GM19351 (cell line): ENCODE data around the gene FAM169A.
"Not testable (repeated sequence)": the region's sequence is repeated elsewhere in the genome, so short reads cannot be mapped to it uniquely, and the experiment has no call there.

ENCODE experiments used
- ATAC-seq: cut with Tn5 transposase; IDR thresholded peaks from one replicate; pipeline ENCODE4 v1.9.1; 2021; ENCODE audit warnings: mild to moderate bottlenecking, moderate library complexity; ENCODE audit not compliant: unreplicated experiment

Gene FAM169A

DNA sequence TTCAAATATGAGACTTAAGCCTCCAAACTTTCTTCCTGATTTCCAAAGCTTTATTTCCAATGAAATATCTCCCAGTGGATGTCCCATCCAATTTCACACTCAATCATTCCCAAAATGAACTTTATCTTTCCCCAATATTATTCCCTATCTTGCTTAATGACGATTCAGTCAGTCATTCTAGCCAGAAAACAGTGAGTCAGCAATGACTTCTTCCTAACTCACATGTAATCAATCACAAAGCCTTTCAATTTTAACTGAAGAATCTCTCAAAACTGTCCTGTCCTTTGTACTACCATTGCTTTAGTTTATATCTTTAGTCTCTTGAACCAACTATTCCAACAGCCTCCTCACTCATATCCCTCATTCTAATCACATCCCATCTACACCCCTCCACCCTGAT lies 64.2 kb downstream of the FAM169A start:
- ATAC-seq = no peak

DNA sequence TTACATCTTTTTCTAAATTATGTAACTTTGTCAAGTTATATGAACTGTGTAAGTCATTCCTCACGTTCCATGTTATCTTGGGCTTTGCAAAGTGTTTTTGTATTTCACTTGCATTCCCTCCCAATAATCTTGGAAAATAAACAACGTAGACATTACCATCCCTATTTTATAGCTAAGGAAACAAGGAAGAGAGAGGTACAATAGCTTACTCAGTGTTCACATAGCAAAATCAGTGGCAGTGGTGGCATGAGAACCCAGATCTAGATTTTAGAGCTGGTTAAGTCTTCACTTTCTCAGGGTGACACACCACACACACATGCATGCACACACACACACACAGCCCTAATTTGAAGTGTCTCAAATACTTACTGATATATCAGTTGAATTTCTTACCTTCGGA lies 65.0 kb downstream of the FAM169A start:
- no peak for ATAC-seq

DNA sequence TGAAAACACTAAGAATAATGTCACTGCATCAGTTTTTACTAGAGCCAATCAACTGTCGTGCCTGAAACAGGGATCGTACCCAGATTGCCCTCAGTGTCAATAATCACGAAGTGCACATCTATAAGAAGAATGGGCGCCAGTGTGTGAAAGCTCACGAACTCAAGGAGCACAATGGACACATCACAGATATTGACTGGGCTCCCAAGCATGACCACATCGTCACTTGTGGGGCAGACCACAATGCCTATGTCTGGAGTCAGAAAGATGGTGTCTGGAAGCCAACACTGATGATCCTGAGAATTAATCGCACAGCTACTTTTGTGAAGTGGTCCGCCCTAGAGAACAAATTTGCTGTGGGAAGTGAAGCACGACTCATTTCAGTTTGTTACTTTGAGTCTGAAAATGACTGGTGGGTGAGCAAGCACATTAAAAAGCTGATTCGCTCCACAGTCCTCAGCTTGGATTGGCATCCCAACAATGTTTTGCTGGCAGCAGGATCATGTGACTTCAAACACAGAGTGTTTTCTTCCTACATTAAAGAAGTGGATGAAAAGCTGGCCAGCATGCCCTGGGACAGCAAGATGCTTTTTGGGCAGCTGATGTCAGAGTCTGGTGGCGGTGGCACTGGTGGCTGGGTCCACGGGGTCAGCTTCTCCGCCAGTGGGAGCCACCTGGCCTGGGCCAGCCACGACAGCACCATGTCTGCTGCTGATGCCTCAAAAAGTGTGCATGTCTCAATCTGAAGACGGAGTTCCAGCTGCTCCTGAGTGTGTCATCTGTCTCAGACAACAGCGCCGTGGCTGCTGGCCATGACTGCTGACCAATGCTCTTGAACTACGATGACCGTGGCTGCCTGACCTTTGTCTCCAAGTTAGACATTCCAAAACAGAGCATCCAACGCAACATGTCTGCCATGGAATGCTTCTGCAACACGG lies 66.9 kb downstream of the FAM169A start:
- ATAC-seq = no peak

DNA sequence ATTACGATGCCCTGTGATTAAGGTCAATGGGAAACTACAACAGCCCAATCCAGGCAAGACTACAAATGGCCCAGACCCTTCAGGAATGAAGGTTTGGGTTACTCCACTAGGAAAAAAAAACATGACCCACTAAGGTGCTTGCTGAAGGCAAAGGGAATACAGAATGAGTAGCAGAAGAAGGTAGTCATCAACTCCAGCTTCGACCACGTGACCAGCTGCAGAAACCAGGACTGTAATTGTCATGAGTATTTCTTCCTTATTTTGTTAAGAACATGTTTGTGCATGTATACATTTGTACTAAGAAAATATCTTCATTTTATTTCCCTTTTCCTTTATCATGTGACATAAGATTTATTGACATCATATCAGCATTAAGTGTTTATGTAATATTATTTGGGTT lies 74.5 kb downstream of the FAM169A start:
- ATAC-seq = not testable (repeated sequence)

DNA sequence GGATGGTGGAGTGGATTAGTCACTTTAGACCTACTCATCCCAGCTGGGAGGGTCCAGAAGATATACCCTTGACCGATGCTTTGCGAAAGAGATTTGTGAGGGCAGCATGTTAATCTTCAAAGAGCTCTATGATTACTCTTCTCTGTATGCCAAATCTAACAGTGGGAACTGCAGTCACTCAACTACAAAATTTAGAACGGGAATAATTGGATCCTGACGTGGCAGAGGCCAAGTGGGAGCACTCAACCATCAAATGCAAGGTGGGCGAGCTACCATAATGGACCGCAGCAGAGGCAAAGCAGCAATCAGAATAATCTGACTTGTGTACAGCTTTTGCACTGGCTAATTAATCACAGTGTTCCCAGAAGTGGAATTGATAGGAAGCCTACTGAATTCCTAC lies 78.8 kb downstream of the FAM169A start:
- ATAC-seq = no peak

DNA sequence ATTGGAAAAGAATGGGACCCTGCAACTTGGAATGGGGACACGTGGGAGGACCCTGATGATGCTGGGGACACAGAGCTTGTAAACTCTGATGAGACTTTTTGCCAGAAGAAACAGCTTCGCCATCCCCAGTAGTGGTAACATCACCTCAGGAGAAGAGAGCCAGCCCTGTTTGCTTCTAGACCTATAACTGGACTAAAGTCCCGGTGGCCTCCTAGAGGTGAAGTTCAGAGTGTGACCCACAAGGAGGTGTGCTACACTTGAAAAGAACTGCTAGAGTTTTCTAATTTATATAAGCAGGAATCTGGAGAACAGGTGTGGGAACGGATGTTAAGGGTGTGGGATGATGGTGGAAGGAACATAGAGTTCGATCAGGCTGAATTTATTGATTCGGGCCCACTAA lies 79.3 kb downstream of the FAM169A start:
- ATAC-seq = no peak

DNA sequence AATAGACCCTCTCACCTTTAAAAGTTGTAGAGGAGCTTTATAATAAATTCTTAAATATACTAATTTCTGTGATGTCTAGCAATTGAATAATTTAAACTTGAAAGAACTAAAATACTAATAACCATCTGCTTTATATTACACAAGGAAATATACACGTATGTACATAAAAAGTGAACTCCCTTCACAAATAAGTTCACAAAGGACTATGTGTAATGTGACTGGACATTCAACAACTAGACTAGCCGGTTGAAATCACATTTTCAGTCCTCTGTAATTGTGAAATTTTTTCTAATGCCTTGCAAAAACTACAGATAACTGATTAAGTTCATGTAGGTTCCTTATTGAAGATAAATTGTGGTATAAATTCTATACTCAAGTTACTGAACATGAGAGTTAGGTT lies 87.6 kb downstream of the FAM169A start:
- no peak for ATAC-seq

DNA sequence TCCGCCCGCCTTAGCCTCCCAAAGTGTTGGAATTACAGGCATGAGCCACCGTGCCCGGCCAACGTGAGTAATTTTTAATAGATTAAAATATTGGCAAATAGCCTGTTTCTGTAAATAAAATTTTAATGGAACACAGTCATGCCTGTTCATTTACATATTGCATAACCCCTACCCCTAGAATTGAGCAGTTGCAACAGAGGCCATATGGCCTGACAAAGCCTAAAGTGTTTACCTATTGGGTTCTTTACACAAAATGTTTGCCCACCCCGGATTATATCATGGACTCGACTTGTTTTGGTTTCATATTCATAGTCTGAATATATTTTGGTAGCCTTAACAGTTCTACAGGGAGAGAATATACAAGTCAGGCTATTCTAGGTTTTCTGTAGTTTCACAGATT lies 93.8 kb downstream of the FAM169A start:
- no peak for ATAC-seq

DNA sequence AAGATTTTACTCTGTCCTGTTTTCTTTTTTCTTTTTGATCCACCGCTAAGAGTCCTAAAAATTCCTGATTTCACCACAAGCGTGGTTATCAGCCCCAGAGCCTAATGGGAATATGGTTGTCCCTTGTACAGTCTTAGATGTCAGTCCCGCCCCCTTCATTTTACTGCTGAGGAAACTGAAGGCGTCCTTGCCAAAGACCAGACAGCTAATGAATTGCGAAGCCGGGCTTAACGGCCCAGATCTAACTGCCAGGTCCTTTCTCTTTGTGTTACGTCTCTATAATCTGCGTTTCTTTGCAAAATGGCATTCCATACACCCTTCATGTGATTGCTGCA lies 98.6 kb downstream of the FAM169A start:
- peak; percentile 17 for ATAC-seq

DNA sequence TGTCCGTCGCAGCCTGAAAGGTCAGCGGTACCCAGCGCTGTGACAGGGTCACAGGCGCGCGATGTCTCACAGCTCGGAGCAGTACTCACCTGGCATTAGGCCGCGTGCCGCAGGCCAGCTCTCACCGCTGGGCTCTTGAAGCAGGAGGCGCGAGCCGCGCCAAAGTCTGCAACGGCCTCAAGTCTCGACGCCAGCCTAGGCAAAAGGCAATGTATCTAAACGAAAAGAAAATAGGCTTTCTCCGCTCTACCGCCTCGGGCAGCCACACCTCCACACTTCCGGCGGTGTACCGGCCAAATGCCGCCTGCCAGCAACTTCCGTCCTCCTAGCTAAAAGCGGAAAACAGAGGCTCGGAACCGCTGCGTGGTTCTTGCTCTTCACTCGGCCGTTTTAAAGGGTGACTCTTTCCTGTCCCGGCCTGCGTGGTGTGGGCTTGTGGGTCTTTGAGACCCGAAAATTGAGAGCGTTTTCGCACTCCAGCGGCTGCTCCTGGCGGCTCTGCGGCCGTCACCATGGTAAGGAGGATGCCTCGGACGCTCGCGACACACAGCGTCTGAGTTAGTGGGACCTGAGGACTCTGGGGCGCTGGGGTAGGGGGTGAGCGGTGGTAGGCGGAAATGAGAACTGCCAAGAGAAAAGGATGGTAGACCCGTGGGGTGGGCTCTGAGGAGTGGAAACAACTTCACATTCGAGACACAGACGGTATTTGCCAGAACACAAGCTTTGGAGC lies 99.2 kb downstream of the FAM169A start, which contains the start of the genes GFM2 and NSA2:
TSS of gene GFM2 (minus strand) at position 269 of the 730 bp plus-strand sequence. CDS start 3,375 bp downstream, outside the sequence.
TSS of gene NSA2 (plus strand) at position 401 of the 730 bp plus-strand sequence. CDS start at position 513, 112 bp downstream.
- peak; percentile 84 for ATAC-seq

DNA sequence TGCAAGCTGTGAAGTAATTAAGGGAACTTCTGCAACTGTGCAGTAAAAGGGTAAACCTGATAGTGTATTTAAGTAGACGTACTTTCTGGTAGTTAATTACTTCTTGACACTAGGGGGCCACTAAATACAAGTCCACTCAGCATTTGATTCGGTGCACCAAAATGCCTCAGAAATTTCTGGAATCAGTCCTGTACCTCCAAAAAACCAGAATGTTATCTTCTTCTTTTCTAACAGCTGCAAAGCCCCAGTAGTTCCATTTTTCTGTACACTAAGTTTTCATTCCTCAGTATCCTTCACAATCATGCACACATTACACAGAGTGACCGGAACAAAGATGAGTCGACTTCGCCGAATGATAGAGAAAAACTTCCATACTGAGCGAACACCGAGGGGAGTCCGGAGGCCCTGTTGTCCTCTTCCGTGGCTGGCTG lies 99.8 kb downstream of the FAM169A start:
- ATAC-seq = peak; percentile 34

DNA sequence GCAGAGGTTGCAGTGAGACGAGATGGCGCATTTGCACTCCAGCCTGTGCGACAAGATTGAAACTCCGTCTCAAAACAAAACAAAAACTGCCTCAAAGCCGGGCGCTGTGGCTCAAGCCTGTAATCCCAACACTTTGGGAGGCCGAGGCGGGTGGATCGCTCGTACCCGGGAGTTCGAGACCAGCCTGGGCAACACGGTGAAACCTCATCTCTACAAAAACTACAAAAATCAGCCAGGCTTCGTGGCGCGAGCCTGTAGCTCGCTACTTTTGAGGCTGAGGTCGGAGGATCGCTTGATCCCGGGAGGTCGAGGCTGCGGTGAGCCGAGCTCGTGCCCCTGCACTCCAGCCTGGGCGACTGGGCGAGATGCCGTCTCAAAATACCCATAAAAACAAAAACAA lies 100.3 kb downstream of the FAM169A start:
- no peak for ATAC-seq

DNA sequence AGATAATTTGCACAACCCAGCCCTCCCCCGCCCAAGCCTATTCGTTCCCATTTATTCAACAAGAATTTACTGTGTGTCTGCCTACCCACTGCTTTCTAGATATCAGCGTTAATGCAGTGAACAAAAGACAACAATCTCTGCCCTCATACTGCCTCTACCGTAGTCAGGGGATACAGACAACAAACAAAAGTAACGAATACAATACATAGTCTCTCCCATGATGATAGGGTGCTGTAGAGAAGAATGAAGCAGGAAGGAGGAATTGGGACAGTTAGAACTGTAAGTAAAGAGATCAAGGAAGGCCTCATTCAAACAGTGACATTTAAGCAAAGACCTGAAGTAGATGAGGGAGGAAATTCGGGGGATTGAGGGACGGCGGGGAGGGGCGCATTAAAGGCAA lies 101.0 kb downstream of the FAM169A start:
- ATAC-seq = no peak

DNA sequence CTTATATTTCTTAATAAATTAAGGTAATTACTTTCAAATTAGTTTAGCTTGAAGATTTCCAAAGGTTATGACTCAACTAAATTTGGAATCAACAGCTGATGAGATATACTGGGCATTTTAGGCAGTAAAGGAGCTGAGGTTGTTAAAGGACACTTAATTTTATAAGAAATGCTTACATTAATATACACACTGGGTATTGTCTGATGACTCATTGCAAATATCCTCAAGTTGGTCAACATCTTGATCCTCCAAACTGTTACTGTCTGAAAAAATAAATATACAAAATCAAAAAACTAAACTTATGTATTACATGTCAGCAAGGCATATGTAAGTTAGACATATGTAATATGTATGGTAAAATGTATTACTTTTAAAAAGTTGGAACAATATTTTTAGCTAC lies 102.7 kb downstream of the FAM169A start:
- ATAC-seq = no peak

DNA sequence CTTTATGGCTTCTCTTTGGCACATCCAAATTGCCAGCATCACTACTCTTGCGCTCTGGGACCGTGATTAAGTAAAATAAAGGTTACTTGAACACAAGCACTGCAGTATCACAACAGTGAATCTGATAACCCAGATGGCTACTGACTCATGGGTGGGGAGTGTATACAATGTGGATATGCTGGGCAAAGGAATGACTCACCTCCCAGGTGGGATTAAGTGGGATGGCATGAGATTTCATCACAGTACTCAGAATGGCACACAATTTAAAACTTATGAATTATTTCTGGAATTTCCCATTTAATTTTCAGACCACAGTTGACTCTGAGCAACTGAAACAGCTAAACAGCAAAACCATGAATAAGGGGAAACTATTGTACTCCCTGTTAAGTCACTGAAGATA lies 103.6 kb downstream of the FAM169A start:
- ATAC-seq = no peak

DNA sequence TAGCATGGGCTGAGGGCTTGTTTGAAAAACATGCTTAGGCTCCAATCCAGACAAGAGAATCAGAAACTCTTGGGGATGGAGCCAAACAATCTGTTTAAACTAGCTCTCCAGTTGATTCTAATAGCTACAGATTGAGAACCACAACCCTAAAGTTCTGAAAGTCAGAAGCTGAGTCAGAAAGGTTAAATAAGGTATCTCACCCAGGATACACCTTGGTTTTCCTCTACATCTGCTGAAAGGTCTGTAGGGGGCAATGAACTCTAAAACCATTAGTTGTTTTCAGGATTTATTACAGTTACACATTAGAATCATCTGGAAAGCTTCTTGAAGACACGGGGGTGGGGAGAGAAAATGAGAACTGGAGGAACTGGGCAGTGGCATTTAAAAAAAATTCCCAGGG lies 104.9 kb downstream of the FAM169A start:
- no peak for ATAC-seq

DNA sequence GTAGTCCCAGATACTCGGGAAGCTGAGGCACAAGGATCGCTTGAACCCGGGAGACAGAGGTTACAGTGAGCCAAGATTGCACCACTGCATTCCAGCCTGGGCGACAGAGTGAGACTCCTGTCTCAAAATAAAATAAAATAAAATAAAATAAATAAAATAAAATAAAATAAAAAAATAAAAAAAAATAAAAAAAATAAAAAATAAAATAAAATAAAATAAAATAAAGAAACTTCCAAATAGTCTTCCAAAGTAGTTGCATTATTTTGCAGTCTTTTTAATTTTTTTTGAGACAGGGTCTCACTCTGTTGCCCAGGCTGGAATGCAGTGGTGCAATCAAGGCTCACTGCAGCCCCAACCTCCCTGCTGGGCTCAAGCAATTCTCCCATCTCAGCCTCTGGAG lies 117.4 kb downstream of the FAM169A start:
- ATAC-seq = not testable (repeated sequence)

DNA sequence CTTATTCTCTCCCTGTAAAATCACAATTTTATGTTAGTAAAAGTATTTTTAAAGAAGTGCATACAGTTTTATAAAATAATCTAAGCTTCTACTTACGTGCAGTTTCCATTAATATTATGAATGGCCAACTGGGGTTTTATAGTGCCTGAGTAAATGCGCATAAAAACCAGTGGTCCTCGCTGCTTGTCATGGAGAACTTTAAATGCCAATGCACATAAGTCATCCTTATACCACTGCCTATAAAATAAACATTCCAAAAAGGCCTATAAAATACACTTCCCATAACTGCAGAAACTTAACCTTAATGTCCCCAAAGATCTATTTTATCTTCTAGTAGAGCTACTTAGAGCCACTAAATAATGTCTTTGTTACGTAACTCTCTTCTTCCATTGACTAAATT lies 127.8 kb downstream of the FAM169A start:
- no peak for ATAC-seq

DNA sequence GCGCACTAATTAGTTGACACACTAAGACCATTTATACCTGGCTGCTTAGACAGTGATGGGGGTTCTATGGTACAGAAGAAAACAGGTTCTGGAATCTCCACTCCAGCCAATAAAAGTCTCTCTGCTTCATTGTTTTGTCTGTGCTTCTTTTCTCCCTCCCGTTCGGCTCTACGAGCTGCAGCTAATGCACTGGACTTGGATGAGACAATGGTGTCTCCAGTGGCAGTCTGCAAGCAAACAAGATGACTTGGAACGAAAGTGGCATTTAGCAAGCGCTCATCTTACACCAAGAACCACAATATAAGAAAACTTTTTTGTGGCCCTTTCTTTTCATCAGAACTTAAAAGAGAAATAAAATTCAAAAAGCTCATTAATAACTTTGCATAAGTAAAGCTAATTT lies 129.4 kb downstream of the FAM169A start:
- ATAC-seq = no peak
